Right lobe of liver (tissue), 4 donors: ENCODE measurements around the gene DLST.
"Not testable (repeated sequence)": the region's sequence is repeated elsewhere in the genome, so short reads cannot be mapped to it uniquely, and the experiment has no call there.

Experiments
- CTCF ChIP-seq, 4 donors: fragments of 200-600 bp in 3 of 4; fragments of 450-650 bp in 1 of 4; IDR thresholded peaks; one replicate each; pipeline versions ENCODE4 v1.5.1 to v1.8.0; 2016 to 2022; ENCODE audit warnings: antibody characterized with exemption in 4 of 4, mild to moderate bottlenecking in 2 of 4
- POLR2A ChIP-seq: fragments of 450-650 bp; IDR thresholded peaks from one replicate; pipeline ENCODE4 v1.6.1; 2017; ENCODE audit warnings: antibody characterized with exemption, mild to moderate bottlenecking
- donor health status: DM: no; HTN: no; CAD: no.
- donor health status: DM: no; HTN: no; CAD: no.
- donor health status: DM: no; HTN: yes; CAD: no.

GRCh38 chr14:74931744-74932143, 50.0 kb downstream of the DLST start:
- TF ChIP-seq CTCF (IDR thresholded peaks at IDR 0.05); POLR2A: not testable (repeated sequence)
